WTC11 (cell line): Measurements from ENCODE around the gene ICA1. TPM values are rescaled to one million over a fixed set of nuclear protein-coding genes. Genes with fewer than 3 reads are reported as not detected.

Experiments
- ATAC-seq: fragments of 200-7000 bp; cut with Tn5 transposase; 2 replicates; pipeline ENCODE4 v1.10.0; 2021; ENCODE audit warnings: mild to moderate bottlenecking, moderate library complexity
- CTCF ChIA-PET: fragments of 300-600 bp; sonication (Branson Sonifier 250); formaldehyde crosslinking; loops from one replicate; lab custom pipeline; 2021; ENCODE audit warnings: antibody characterized with exemption; lab: Charles Lee
- POLR2A ChIA-PET: fragments of 350-600 bp; sonication (Branson Sonifier 250); formaldehyde crosslinking; loops from one replicate; lab custom pipeline; 2021; ENCODE audit warnings: antibody characterized with exemption; lab: Charles Lee
- DNase-seq: peaks from one replicate; pipeline ENCODE4 v3.0.0; 2021; ENCODE audit warnings: low spot score
- H3K27ac Mint-ChIP-seq: 2 replicates; pipeline ENCODE4 v1.8.0; 2021; ENCODE audit warnings: mixed read lengths
- H3K27me3 Mint-ChIP-seq: 2 replicates; pipeline ENCODE4 v1.8.0; 2021; ENCODE audit warnings: low read depth, mild to moderate bottlenecking, moderate library complexity, mixed read lengths
- H3K36me3 Mint-ChIP-seq: 2 replicates; pipeline ENCODE4 v1.8.0; 2021; ENCODE audit warnings: mixed read lengths
- H3K4me1 Mint-ChIP-seq: 2 replicates; pipeline ENCODE4 v1.8.0; 2022; ENCODE audit warnings: mixed read lengths
- H3K4me3 Mint-ChIP-seq: 2 replicates; pipeline ENCODE4 v1.8.0; 2021; ENCODE audit warnings: mild to moderate bottlenecking, moderate library complexity, mixed read lengths
- H3K9me3 Mint-ChIP-seq: 2 replicates; pipeline ENCODE4 v1.8.0; 2021; ENCODE audit warnings: mixed read lengths
- CBFB ChIP-seq: sonication (generic); formaldehyde crosslinking; IDR thresholded peaks from 2 replicates; pipeline ENCODE4 v1.8.1; 2022; ENCODE audit warnings: mild to moderate bottlenecking, low read depth, missing genetic modification reagents
- FOXK1 ChIP-seq: sonication (generic); formaldehyde crosslinking; IDR thresholded peaks from 2 replicates; pipeline ENCODE4 v1.8.0; 2022; ENCODE audit warnings: mild to moderate bottlenecking, moderate library complexity, missing genetic modification reagents
- GRHL2 ChIP-seq: fragments of 250-450 bp; sonication (Bioruptor Pico); IDR thresholded peaks from 2 replicates; pipeline ENCODE4 v1.8.0; 2022; ENCODE audit warnings: mild to moderate bottlenecking, moderate library complexity; ENCODE audit not compliant: insufficient replicate concordance, severe bottlenecking
- GTF2I ChIP-seq: fragments of 250-450 bp; sonication (Bioruptor Pico); conservative IDR thresholded peaks from 2 replicates; pipeline ENCODE4 v1.4.0; 2021; ENCODE audit warnings: mild to moderate bottlenecking
- IRF2 ChIP-seq: sonication (generic); formaldehyde crosslinking; IDR thresholded peaks from 2 replicates; pipeline ENCODE4 v1.8.0; 2022; ENCODE audit warnings: low read depth, missing genetic modification reagents, borderline replicate concordance
- JAZF1 ChIP-seq: fragments of 250-450 bp; sonication (Bioruptor Pico); IDR thresholded peaks from 2 replicates; pipeline ENCODE4 v1.9.0; 2021; ENCODE audit warnings: moderate library complexity, mild to moderate bottlenecking, inconsistent platforms
- JUN ChIP-seq: sonication (generic); formaldehyde crosslinking; IDR thresholded peaks from 2 replicates; pipeline ENCODE4 v1.8.0; 2023; ENCODE audit warnings: mild to moderate bottlenecking, missing genetic modification reagents
- MXD4 ChIP-seq: fragments of 250-450 bp; sonication (Bioruptor Pico); IDR thresholded peaks from 2 replicates; pipeline ENCODE4 v1.8.0; 2021; ENCODE audit warnings: mild to moderate bottlenecking, moderate library complexity, borderline replicate concordance
- NFE2L1 ChIP-seq: sonication (generic); formaldehyde crosslinking; IDR thresholded peaks from 2 replicates; pipeline ENCODE4 v1.8.1; 2023; ENCODE audit warnings: missing genetic modification reagents
- NR3C1 ChIP-seq: sonication (generic); formaldehyde crosslinking; conservative IDR thresholded peaks from 2 replicates; pipeline ENCODE4 v1.8.1; 2023; ENCODE audit warnings: low read depth, mild to moderate bottlenecking, missing genetic modification reagents
- SMAD3 ChIP-seq: sonication (generic); formaldehyde crosslinking; IDR thresholded peaks from 2 replicates; pipeline ENCODE4 v1.8.0; 2022; ENCODE audit warnings: missing genetic modification reagents, mild to moderate bottlenecking, borderline replicate concordance
- total RNA-seq: library from RNA; stranded (reverse); gene quantifications from 3 replicates; pipeline ENCODE4 v1.2.3, GENCODE V29; 2021
- TF ChIP-seq, protein P1 (sequence below): sonication (generic); formaldehyde crosslinking; IDR thresholded peaks from 2 replicates; pipeline ENCODE4 v1.8.1; 2023; ENCODE audit warnings: mild to moderate bottlenecking, missing genetic modification reagents, borderline replicate concordance
- TF ChIP-seq, protein P2 (sequence below): sonication (generic); formaldehyde crosslinking; conservative IDR thresholded peaks from 2 replicates; pipeline ENCODE4 v1.8.1; 2022; ENCODE audit warnings: mild to moderate bottlenecking, missing genetic modification reagents
- TF ChIP-seq, protein P3 (sequence below): fragments of 250-450 bp; sonication (Bioruptor Pico); IDR thresholded peaks from 2 replicates; pipeline ENCODE4 v1.9.0; 2021; ENCODE audit warnings: mild to moderate bottlenecking
- TF ChIP-seq, protein P4 (sequence below): fragments of 200-600 bp; IDR thresholded peaks from 2 replicates; pipeline ENCODE4 v1.8.0; 2022; ENCODE audit warnings: antibody characterized with exemption
- TF ChIP-seq, protein P5 (sequence below): sonication (generic); formaldehyde crosslinking; IDR thresholded peaks from 2 replicates; pipeline ENCODE4 v1.8.1; 2022; ENCODE audit warnings: low read depth, missing genetic modification reagents, borderline replicate concordance
- TF ChIP-seq, protein P6 (sequence below): fragments of 250-450 bp; sonication (Bioruptor Pico); IDR thresholded peaks from 2 replicates; pipeline ENCODE4 v1.9.0; 2021; ENCODE audit warnings: mild to moderate bottlenecking
- TF ChIP-seq, protein P7 (sequence below): fragments of 250-450 bp; sonication (Bioruptor Pico); IDR thresholded peaks from 2 replicates; pipeline ENCODE4 v1.9.0; 2021; ENCODE audit warnings: mild to moderate bottlenecking, borderline replicate concordance

Gene ICA1
- total RNA-seq, 1 experiment from 2014 or later = 31.2 TPM

DNA sequence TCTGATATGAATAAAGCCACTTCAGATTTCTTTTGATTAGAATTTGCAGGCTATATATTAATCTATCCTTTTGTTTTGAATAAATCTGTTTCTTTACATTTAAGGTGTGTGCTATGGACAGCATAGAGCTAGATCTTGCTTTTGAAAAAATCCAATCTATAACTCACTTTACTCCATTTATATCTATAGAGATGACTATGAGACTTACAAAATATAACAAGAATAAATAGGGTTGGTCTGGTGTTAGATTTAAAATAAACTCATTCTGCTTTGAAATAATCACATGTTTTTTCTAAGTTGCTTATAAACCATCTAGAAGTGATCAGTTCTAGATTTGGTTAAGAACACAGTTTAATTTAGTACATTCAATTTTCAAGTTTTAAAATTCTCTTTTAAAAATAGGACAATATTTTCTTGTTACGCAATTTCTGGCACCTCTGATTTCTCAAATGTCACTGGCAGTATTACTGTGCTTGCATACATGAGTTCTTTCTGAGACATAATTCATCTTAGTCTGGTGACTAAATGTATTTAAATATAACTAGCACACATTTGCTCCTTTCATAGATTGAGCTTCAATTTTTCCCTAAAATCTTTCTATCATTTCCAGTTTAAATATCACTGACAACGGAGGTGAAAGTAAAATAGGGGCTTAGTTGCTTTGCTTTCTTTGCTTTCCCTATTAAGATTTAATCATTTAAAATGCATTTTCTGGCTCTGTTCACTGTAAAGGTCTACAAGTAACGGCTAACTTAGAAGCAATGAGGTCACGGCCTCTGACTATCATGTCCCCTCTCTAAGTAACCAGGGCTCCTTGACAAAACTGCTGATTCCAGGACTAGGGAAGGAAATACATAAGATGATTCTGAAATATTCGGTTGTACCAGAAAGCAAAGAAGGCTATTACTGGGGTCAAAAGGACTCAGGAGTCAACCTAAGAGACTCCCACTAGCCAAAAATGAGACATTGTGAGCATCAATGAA, 89.3 kb downstream of the ICA1 start (continued):
- no peak for TF ChIP-seq IRF2 (CRISPR knock-in tag)
- no peak for TF ChIP-seq NR3C1 (CRISPR knock-in tag)
- no peak for TF ChIP-seq MXD4 (CRISPR knock-in tag)
- TF ChIP-seq NFE2L1 (CRISPR knock-in tag) = no peak
- TF ChIP-seq, protein P1, sequence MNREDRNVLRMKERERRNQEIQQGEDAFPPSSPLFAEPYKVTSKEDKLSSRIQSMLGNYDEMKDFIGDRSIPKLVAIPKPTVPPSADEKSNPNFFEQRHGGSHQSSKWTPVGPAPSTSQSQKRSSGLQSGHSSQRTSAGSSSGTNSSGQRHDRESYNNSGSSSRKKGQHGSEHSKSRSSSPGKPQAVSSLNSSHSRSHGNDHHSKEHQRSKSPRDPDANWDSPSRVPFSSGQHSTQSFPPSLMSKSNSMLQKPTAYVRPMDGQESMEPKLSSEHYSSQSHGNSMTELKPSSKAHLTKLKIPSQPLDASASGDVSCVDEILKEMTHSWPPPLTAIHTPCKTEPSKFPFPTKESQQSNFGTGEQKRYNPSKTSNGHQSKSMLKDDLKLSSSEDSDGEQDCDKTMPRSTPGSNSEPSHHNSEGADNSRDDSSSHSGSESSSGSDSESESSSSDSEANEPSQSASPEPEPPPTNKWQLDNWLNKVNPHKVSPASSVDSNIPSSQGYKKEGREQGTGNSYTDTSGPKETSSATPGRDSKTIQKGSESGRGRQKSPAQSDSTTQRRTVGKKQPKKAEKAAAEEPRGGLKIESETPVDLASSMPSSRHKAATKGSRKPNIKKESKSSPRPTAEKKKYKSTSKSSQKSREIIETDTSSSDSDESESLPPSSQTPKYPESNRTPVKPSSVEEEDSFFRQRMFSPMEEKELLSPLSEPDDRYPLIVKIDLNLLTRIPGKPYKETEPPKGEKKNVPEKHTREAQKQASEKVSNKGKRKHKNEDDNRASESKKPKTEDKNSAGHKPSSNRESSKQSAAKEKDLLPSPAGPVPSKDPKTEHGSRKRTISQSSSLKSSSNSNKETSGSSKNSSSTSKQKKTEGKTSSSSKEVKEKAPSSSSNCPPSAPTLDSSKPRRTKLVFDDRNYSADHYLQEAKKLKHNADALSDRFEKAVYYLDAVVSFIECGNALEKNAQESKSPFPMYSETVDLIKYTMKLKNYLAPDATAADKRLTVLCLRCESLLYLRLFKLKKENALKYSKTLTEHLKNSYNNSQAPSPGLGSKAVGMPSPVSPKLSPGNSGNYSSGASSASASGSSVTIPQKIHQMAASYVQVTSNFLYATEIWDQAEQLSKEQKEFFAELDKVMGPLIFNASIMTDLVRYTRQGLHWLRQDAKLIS (CRISPR knock-in tag) = no peak
- TF ChIP-seq, protein P2, sequence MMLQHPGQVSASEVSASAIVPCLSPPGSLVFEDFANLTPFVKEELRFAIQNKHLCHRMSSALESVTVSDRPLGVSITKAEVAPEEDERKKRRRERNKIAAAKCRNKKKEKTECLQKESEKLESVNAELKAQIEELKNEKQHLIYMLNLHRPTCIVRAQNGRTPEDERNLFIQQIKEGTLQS (CRISPR knock-in tag) = no peak
- TF ChIP-seq SMAD3 (CRISPR knock-in tag) = no peak
- no peak for TF ChIP-seq JUN (CRISPR knock-in tag)
- TF ChIP-seq, protein P3, sequence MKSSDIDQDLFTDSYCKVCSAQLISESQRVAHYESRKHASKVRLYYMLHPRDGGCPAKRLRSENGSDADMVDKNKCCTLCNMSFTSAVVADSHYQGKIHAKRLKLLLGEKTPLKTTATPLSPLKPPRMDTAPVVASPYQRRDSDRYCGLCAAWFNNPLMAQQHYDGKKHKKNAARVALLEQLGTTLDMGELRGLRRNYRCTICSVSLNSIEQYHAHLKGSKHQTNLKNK (CRISPR knock-in tag) = no peak
- no peak for TF ChIP-seq CBFB
- no peak for TF ChIP-seq GTF2I (CRISPR knock-in tag)

DNA sequence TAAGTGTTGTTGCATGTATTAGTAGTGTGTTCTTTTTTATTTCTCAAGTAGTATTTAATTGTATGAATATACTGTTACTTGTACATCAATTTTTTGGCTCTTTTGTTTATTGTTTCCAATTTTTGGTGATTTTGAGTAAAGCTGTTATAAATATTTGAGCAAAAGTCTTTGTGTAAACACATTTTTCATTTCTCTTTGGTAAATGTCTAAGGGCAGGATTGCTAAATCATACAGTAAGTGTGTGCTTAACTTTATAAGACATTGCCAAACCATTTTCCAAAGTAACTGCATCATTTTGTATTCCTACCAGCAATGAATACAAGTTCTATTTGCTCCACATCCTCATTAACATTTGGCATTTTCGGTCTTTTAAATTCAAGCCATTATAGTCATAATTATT, 92.8 kb downstream of the ICA1 start:
- ATAC-seq (no peak), DNase-seq (no peak)
- ChIA-PET POLR2A (no interaction called here), CTCF (no interaction called here)
- H3K4me3 Mint-ChIP-seq = no peak overlapping the region
- H3K36me3 Mint-ChIP-seq = no peaks in the 10 kb centered on the region
- H3K9me3 Mint-ChIP-seq = no peaks in the 10 kb centered on the region
- no peaks in the 10 kb centered on the region for H3K27me3 Mint-ChIP-seq
- peaks cover 23% of the 10 kb centered on the region for H3K4me1 Mint-ChIP-seq
- no peak overlapping the region for H3K27ac Mint-ChIP-seq
- TF ChIP-seq FOXK1 (CRISPR knock-in tag) = no peak
- TF ChIP-seq JAZF1 = no peak
- TF ChIP-seq, protein P4, sequence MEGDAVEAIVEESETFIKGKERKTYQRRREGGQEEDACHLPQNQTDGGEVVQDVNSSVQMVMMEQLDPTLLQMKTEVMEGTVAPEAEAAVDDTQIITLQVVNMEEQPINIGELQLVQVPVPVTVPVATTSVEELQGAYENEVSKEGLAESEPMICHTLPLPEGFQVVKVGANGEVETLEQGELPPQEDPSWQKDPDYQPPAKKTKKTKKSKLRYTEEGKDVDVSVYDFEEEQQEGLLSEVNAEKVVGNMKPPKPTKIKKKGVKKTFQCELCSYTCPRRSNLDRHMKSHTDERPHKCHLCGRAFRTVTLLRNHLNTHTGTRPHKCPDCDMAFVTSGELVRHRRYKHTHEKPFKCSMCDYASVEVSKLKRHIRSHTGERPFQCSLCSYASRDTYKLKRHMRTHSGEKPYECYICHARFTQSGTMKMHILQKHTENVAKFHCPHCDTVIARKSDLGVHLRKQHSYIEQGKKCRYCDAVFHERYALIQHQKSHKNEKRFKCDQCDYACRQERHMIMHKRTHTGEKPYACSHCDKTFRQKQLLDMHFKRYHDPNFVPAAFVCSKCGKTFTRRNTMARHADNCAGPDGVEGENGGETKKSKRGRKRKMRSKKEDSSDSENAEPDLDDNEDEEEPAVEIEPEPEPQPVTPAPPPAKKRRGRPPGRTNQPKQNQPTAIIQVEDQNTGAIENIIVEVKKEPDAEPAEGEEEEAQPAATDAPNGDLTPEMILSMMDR = no peak
- TF ChIP-seq, protein P5, sequence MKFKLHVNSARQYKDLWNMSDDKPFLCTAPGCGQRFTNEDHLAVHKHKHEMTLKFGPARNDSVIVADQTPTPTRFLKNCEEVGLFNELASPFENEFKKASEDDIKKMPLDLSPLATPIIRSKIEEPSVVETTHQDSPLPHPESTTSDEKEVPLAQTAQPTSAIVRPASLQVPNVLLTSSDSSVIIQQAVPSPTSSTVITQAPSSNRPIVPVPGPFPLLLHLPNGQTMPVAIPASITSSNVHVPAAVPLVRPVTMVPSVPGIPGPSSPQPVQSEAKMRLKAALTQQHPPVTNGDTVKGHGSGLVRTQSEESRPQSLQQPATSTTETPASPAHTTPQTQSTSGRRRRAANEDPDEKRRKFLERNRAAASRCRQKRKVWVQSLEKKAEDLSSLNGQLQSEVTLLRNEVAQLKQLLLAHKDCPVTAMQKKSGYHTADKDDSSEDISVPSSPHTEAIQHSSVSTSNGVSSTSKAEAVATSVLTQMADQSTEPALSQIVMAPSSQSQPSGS (CRISPR knock-in tag) = no peak
- TF ChIP-seq, protein P6, sequence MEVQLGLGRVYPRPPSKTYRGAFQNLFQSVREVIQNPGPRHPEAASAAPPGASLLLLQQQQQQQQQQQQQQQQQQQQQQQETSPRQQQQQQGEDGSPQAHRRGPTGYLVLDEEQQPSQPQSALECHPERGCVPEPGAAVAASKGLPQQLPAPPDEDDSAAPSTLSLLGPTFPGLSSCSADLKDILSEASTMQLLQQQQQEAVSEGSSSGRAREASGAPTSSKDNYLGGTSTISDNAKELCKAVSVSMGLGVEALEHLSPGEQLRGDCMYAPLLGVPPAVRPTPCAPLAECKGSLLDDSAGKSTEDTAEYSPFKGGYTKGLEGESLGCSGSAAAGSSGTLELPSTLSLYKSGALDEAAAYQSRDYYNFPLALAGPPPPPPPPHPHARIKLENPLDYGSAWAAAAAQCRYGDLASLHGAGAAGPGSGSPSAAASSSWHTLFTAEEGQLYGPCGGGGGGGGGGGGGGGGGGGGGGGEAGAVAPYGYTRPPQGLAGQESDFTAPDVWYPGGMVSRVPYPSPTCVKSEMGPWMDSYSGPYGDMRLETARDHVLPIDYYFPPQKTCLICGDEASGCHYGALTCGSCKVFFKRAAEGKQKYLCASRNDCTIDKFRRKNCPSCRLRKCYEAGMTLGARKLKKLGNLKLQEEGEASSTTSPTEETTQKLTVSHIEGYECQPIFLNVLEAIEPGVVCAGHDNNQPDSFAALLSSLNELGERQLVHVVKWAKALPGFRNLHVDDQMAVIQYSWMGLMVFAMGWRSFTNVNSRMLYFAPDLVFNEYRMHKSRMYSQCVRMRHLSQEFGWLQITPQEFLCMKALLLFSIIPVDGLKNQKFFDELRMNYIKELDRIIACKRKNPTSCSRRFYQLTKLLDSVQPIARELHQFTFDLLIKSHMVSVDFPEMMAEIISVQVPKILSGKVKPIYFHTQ (CRISPR knock-in tag) = no peak
- TF ChIP-seq GRHL2 (CRISPR knock-in tag) = no peak
- no peak for TF ChIP-seq CBFB
- TF ChIP-seq, protein P7, sequence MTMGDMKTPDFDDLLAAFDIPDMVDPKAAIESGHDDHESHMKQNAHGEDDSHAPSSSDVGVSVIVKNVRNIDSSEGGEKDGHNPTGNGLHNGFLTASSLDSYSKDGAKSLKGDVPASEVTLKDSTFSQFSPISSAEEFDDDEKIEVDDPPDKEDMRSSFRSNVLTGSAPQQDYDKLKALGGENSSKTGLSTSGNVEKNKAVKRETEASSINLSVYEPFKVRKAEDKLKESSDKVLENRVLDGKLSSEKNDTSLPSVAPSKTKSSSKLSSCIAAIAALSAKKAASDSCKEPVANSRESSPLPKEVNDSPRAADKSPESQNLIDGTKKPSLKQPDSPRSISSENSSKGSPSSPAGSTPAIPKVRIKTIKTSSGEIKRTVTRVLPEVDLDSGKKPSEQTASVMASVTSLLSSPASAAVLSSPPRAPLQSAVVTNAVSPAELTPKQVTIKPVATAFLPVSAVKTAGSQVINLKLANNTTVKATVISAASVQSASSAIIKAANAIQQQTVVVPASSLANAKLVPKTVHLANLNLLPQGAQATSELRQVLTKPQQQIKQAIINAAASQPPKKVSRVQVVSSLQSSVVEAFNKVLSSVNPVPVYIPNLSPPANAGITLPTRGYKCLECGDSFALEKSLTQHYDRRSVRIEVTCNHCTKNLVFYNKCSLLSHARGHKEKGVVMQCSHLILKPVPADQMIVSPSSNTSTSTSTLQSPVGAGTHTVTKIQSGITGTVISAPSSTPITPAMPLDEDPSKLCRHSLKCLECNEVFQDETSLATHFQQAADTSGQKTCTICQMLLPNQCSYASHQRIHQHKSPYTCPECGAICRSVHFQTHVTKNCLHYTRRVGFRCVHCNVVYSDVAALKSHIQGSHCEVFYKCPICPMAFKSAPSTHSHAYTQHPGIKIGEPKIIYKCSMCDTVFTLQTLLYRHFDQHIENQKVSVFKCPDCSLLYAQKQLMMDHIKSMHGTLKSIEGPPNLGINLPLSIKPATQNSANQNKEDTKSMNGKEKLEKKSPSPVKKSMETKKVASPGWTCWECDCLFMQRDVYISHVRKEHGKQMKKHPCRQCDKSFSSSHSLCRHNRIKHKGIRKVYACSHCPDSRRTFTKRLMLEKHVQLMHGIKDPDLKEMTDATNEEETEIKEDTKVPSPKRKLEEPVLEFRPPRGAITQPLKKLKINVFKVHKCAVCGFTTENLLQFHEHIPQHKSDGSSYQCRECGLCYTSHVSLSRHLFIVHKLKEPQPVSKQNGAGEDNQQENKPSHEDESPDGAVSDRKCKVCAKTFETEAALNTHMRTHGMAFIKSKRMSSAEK (CRISPR knock-in tag) = no peak
